ENCODE results near the gene HDAC3. TPM values are rescaled to one million over a fixed set of nuclear protein-coding genes. Genes with fewer than 3 reads are reported as not detected.
A peak's percentile ranks its signal among the peaks of the same experiment; 100 is the strongest.

HDAC3 gene
- total RNA-seq, 1 donor from 2014 or later: 47.8 TPM

DNA sequence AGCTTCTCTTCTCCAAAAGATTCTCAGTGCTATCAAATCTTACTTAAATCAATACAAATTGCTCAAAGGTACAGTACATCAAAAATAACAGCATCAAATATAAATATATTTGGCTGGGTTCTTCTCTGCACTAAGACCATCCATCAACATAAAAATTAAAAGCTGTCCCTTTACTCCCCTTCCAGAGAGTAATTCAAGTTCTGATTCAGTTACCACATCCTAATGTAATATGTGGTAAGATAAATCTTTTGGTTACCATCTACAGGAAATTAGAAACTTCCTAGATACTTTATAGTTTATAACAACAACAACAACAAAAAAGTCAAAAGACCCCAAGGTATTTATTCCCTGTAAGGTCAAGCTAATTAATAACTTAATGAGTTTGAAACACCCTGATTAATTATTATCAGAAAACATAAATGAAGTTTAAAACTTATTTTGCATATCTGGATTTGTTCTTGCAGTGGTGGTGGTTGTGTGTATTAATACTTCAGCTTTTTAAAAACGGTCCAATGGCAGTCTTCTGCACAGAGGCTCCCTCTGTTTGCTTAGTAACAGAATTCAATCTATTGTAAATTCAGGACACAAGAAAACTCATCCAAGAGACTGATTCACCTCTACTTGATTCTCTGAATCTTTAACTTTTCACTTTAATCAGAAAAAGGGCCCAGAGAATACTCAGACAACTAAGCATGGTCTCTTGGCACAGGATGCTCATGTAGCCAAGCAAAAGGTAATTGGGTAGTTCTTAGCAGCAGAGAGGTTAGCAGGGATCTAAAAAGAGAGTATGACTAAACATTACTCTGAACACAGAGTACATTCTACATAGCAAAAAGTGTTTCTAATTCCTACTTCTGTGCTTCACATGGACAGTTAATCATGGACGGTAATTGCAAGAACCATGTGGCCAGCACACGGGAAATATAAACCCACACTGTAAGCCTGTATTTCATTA lies 38.0 kb downstream of the HDAC3 start:
- no peaks in the 10 kb centered on the region for H3K36me3 Mint-ChIP-seq (ENCODE audit: low read depth)
- peak overlapping the region; percentile 54 for H3K27ac Mint-ChIP-seq (ENCODE audit: unreplicated experiment)

DNA sequence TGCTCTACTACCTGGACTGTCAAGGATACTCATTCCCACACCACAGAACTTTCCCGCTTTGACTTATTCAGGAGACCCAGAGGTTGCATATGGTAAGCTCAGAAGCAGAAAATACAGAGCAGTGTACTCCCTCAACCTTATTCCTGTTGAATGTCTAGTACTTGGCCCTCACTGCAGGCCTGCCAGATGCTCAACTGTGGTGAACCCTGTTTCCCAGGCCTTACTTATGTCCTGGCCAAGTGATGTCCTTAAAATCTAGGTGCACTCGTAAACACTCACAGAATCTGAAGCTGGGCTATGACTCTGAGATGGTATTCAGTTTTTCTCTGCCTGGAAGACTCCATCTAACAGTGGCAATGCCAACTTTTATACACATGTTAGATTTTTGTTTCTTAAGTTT lies 38.8 kb downstream of the HDAC3 start:
- H3K27ac Mint-ChIP-seq (ENCODE audit: unreplicated experiment): no peak overlapping the region
- H3K4me1 Mint-ChIP-seq (ENCODE audit: low read depth): peaks cover 10% of the 10 kb centered on the region
- no peak for DNase-seq (ENCODE audit: low spot score)
- H3K9me3 Mint-ChIP-seq (ENCODE audit: low read depth): no peaks in the 10 kb centered on the region
- H3K36me3 Mint-ChIP-seq (ENCODE audit: low read depth): no peaks in the 10 kb centered on the region
- no peak overlapping the region for H3K4me3 Mint-ChIP-seq (ENCODE audit: unreplicated experiment)
- no peaks in the 10 kb centered on the region for H3K27me3 Mint-ChIP-seq (ENCODE audit: low read depth)
- TF ChIP-seq, protein P1, sequence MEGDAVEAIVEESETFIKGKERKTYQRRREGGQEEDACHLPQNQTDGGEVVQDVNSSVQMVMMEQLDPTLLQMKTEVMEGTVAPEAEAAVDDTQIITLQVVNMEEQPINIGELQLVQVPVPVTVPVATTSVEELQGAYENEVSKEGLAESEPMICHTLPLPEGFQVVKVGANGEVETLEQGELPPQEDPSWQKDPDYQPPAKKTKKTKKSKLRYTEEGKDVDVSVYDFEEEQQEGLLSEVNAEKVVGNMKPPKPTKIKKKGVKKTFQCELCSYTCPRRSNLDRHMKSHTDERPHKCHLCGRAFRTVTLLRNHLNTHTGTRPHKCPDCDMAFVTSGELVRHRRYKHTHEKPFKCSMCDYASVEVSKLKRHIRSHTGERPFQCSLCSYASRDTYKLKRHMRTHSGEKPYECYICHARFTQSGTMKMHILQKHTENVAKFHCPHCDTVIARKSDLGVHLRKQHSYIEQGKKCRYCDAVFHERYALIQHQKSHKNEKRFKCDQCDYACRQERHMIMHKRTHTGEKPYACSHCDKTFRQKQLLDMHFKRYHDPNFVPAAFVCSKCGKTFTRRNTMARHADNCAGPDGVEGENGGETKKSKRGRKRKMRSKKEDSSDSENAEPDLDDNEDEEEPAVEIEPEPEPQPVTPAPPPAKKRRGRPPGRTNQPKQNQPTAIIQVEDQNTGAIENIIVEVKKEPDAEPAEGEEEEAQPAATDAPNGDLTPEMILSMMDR (IDR thresholded peaks at IDR 0.05): no peak

More for the DNA sequence above, 38.0 kb downstream of the HDAC3 start:
- Mint-ChIP-seq H3K4me1 (ENCODE audit: low read depth) (peaks cover 11% of the 10 kb centered on the region), H3K9me3 (ENCODE audit: low read depth) (no peaks in the 10 kb centered on the region), H3K27me3 (ENCODE audit: low read depth) (no peaks in the 10 kb centered on the region), H3K4me3 (ENCODE audit: unreplicated experiment) (no peak overlapping the region)
- no peak for DNase-seq (ENCODE audit: low spot score)
- TF ChIP-seq, protein P1 (IDR thresholded peaks at IDR 0.05): no peak

DNA sequence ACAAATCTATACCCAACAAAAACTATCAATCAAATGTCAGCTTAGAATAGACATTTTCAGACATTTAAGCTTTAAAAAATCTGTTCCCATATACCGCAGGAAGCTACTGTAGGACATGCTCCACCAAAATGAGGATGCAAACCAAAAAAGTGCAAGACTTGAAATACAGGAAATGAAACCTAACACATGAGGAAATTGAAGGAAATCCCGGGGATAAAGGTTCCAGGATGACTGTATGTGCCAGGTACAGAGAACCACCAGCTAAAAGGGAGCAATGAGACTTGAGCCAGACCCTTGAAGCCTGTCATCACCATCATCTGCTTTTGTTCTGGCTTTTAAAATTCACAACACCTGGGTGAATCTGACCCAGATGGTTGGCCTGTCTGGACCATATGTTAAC lies 39.3 kb downstream of the HDAC3 start:
- Mint-ChIP-seq H3K4me3 (ENCODE audit: unreplicated experiment) (no peak overlapping the region), H3K9me3 (ENCODE audit: low read depth) (no peaks in the 10 kb centered on the region), H3K27ac (ENCODE audit: unreplicated experiment) (no peak overlapping the region), H3K4me1 (ENCODE audit: low read depth) (peaks cover 10% of the 10 kb centered on the region), H3K36me3 (ENCODE audit: low read depth) (no peaks in the 10 kb centered on the region), H3K27me3 (ENCODE audit: low read depth) (no peaks in the 10 kb centered on the region)
- TF ChIP-seq, protein P1 (IDR thresholded peaks at IDR 0.05): no peak
- DNase-seq (ENCODE audit: low spot score): no peak

DNA sequence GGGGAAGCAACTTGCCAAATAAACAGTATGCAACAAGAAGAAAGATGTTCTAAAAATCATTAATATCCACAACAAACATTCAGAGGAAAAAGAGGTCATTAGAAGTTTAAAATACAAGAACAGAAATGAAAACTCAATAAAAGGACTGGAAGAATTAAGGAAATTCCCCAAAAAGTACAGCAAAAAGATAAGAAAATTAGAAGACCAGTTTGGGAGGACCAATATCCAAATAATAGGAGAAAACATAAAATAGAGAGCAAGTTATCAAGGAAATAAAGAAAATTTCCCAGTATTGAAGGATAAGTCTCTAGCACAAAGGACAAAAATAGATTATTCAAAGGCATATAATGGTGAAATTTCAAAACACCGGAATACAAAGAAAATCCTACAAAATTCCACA lies 39.8 kb downstream of the HDAC3 start:
- no peaks in the 10 kb centered on the region for H3K9me3 Mint-ChIP-seq (ENCODE audit: low read depth)
- H3K36me3 Mint-ChIP-seq (ENCODE audit: low read depth): no peaks in the 10 kb centered on the region
- peaks cover 10% of the 10 kb centered on the region for H3K4me1 Mint-ChIP-seq (ENCODE audit: low read depth)
- H3K4me3 Mint-ChIP-seq (ENCODE audit: unreplicated experiment): no peak overlapping the region
- no peak for DNase-seq (ENCODE audit: low spot score)
- no peak overlapping the region for H3K27ac Mint-ChIP-seq (ENCODE audit: unreplicated experiment)
- TF ChIP-seq, protein P1 (IDR thresholded peaks at IDR 0.05): no peak
- H3K27me3 Mint-ChIP-seq (ENCODE audit: low read depth): no peaks in the 10 kb centered on the region

DNA sequence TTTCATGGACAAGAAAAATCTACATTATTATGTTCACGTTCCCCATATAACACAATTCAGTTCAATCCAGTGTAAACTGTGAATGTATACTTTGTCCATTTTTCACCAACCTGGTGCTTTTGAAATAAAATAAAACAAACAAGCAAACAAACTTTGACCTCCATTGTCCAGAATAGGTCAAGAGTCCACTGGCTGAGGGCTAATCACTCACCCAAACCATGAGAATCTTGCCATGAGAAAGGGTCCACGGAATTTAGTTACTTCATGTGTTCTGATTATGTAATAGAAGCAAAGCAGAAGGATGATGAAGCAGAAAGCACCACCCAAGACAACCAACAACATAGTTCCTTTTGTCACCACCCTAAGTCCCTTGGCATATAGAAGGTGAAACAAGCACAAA lies 46.5 kb downstream of the HDAC3 start:
- no peak overlapping the region for H3K4me3 Mint-ChIP-seq (ENCODE audit: unreplicated experiment)
- no peaks in the 10 kb centered on the region for H3K9me3 Mint-ChIP-seq (ENCODE audit: low read depth)
- TF ChIP-seq, protein P1 (IDR thresholded peaks at IDR 0.05): no peak
- no peaks in the 10 kb centered on the region for H3K27me3 Mint-ChIP-seq (ENCODE audit: low read depth)
- no peaks in the 10 kb centered on the region for H3K4me1 Mint-ChIP-seq (ENCODE audit: low read depth)
- peaks cover 2% of the 10 kb centered on the region for H3K36me3 Mint-ChIP-seq (ENCODE audit: low read depth)
- H3K27ac Mint-ChIP-seq (ENCODE audit: unreplicated experiment): no peak overlapping the region
- no peak for DNase-seq (ENCODE audit: low spot score)

Measured in chondrocyte (in vitro differentiated cells).